ENCODE data around the gene ACTR8. TPM values are rescaled to one million over a fixed set of nuclear protein-coding genes. Genes with fewer than 3 reads are reported as not detected.

ACTR8 gene
- total and polyA plus RNA-seq, 2 donors, result 13.8 to 24.1 TPM

DNA sequence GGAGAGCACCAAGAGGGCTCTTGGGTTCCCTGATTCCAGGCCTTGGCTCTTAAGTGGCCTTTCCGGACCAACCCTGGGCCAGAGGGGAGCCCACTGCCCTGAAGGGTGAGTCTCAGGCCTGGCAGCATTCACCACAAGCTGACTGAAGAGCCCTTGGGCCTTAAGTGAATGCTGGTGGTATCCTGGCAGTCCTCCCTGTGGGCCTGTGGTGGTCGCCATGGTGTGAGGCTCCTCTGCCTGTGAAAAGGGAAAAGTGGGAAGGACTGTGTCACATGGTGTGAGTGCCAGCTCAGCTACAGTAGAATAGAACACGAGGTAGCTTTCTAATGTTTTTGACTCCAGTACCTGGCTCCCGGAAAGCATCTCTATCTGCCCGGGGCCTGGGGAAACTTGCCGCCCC, 51.0 kb downstream of the ACTR8 start:
- 96% methylated on average over 6 of the region's 6 CpGs for whole genome bisulfite sequencing
- no peak overlapping the region for H3K27ac ChIP-seq (ENCODE audit: low read depth in 1 of 2, low read length in 1 of 2)
- H3K27me3 ChIP-seq (ENCODE audit: control insufficient read depth in 2 of 2, insufficient read depth in 1 of 2, low read length in 1 of 2), result no peaks in the 10 kb centered on the region
- H3K4me1 ChIP-seq (ENCODE audit: control insufficient read depth in 2 of 2, insufficient read depth in 2 of 2, low read length in 2 of 2), result no peaks in the 10 kb centered on the region
- DNase-seq (ENCODE audit: low read depth in 6 of 9, low spot score in 9 of 9), result no peak
- H3K36me3 ChIP-seq (ENCODE audit: control insufficient read depth in 2 of 2, insufficient read depth in 2 of 2, low read length in 1 of 2), result no peaks in the 10 kb centered on the region
- H3K4me3 ChIP-seq (ENCODE audit: low read length in 2 of 2), result no peak overlapping the region
- H3K9me3 ChIP-seq (ENCODE audit: control insufficient read depth in 2 of 2, insufficient read depth in 1 of 2, low read length in 1 of 2), result no peaks in the 10 kb centered on the region

DNA sequence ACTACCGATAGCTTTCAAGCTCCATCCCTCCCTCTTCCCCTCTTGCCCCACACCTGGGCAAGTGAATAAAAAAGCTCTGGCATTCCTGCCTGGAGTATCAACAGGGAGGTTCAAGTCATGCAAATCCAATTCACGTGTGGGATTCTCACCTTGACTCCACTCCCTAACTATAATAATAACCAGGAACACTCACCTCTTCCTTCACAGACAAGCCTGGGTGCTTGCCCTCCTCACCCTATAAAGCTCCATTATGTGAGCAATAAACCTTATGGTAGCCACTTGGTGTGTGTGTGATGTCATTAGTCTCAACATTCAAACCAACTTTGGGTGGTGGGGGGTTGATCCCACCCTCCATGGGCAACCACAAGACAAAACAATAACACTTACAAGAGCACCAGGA, 52.3 kb downstream of the ACTR8 start:
- no peaks in the 10 kb centered on the region for H3K4me1 ChIP-seq (ENCODE audit: control insufficient read depth in 2 of 2, insufficient read depth in 2 of 2, low read length in 2 of 2)
- H3K27me3 ChIP-seq (ENCODE audit: control insufficient read depth in 2 of 2, insufficient read depth in 1 of 2, low read length in 1 of 2), result no peaks in the 10 kb centered on the region
- no peaks in the 10 kb centered on the region for H3K36me3 ChIP-seq (ENCODE audit: control insufficient read depth in 2 of 2, insufficient read depth in 2 of 2, low read length in 1 of 2)
- H3K27ac ChIP-seq (ENCODE audit: low read depth in 1 of 2, low read length in 1 of 2), result no peak overlapping the region
- no peaks in the 10 kb centered on the region for H3K9me3 ChIP-seq (ENCODE audit: control insufficient read depth in 2 of 2, insufficient read depth in 1 of 2, low read length in 1 of 2)
- H3K4me3 ChIP-seq (ENCODE audit: low read length in 2 of 2), result no peak overlapping the region
- no peak for DNase-seq (ENCODE audit: low read depth in 6 of 9, low spot score in 9 of 9)
- WGBS, result 91% methylated on average over 2 of the region's 2 CpGs

DNA sequence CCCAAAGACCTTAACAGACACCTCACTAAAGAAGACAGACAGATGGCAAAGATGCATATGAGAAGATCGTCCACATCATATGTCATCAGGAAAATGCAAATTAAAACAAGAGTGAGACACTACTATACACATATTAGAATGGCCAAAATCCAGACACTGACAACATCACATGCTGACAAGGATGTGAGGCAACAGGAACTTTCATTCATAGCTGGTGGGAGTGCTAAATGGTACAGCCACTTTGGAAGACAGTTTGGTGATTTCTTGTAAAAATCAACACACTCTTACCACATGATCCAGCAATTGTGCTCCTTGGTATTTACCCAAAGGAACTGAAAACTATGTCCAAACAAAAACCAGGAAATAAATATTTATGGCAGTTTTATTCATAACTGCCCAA, 53.4 kb downstream of the ACTR8 start:
- H3K27me3 ChIP-seq (ENCODE audit: control insufficient read depth in 2 of 2, insufficient read depth in 1 of 2, low read length in 1 of 2), result no peaks in the 10 kb centered on the region
- WGBS, result 99% methylated on average over 1 of the region's 1 CpG
- H3K4me1 ChIP-seq (ENCODE audit: control insufficient read depth in 2 of 2, insufficient read depth in 2 of 2, low read length in 2 of 2), result no peaks in the 10 kb centered on the region
- no peak for DNase-seq (ENCODE audit: low read depth in 6 of 9, low spot score in 9 of 9)
- H3K9me3 ChIP-seq (ENCODE audit: control insufficient read depth in 2 of 2, insufficient read depth in 1 of 2, low read length in 1 of 2), result no peaks in the 10 kb centered on the region
- H3K27ac ChIP-seq (ENCODE audit: low read depth in 1 of 2, low read length in 1 of 2), result no peak overlapping the region
- H3K36me3 ChIP-seq (ENCODE audit: control insufficient read depth in 2 of 2, insufficient read depth in 2 of 2, low read length in 1 of 2), result no peaks in the 10 kb centered on the region
- no peak overlapping the region for H3K4me3 ChIP-seq (ENCODE audit: low read length in 2 of 2)

DNA sequence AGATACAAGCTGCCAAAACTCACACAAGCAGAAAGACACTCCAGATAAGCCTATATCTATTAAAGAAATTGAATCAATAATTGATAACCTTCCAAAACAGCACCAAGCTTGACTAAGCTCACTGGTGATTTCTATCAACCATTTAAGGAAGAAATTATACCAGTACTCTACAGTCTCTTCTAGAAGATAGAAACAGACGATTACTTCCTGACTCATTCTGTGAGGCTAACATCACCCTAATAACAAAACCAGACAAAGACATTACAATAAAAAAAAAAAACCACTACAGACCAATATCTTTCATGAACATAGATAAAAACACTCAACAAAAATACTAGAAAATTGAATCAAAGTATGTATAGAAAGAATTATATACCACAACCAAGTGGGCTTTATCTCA, 55.9 kb downstream of the ACTR8 start:
- H3K9me3 ChIP-seq (ENCODE audit: control insufficient read depth in 2 of 2, insufficient read depth in 1 of 2, low read length in 1 of 2), result no peaks in the 10 kb centered on the region
- H3K27me3 ChIP-seq (ENCODE audit: control insufficient read depth in 2 of 2, insufficient read depth in 1 of 2, low read length in 1 of 2), result no peaks in the 10 kb centered on the region
- 47% methylated on average over 1 of the region's 1 CpG for WGBS
- H3K27ac ChIP-seq (ENCODE audit: low read depth in 1 of 2, low read length in 1 of 2), result no peak overlapping the region
- no peak overlapping the region for H3K4me3 ChIP-seq (ENCODE audit: low read length in 2 of 2)
- no peaks in the 10 kb centered on the region for H3K36me3 ChIP-seq (ENCODE audit: control insufficient read depth in 2 of 2, insufficient read depth in 2 of 2, low read length in 1 of 2)
- DNase-seq (ENCODE audit: low read depth in 6 of 9, low spot score in 9 of 9), result no peak
- peaks cover 0 to 5% of the 10 kb centered on the region in 2 donors for H3K4me1 ChIP-seq (ENCODE audit: control insufficient read depth in 2 of 2, insufficient read depth in 2 of 2, low read length in 2 of 2)

DNA sequence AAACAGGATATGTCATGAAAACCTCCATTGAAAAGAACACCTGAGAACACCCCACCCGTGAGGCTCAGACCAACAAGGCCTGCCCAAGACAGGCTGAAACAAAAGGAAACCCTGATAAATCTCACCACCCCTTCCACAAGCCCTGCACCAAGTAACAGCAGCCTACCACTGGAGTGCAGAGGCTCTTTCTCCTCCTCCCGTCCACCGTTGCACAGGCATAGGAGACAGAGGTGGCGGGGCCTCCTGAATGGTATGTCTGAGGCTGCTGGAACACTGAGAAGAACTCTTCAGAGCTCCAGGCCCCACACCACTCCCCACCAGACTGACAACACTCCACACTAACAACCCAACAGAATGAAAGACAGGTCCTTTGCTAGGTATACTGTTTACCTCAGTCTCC, 57.2 kb downstream of the ACTR8 start:
- Histone ChIP-seq H3K27ac (ENCODE audit: low read depth in 1 of 2, low read length in 1 of 2) (no peak overlapping the region), H3K9me3 (ENCODE audit: control insufficient read depth in 2 of 2, insufficient read depth in 1 of 2, low read length in 1 of 2) (no peaks in the 10 kb centered on the region), H3K27me3 (ENCODE audit: control insufficient read depth in 2 of 2, insufficient read depth in 1 of 2, low read length in 1 of 2) (no peaks in the 10 kb centered on the region), H3K4me3 (ENCODE audit: low read length in 2 of 2) (no peak overlapping the region), H3K4me1 (ENCODE audit: control insufficient read depth in 2 of 2, insufficient read depth in 2 of 2, low read length in 2 of 2) (peaks cover 0 to 7% of the 10 kb centered on the region in 2 donors), H3K36me3 (ENCODE audit: control insufficient read depth in 2 of 2, insufficient read depth in 2 of 2, low read length in 1 of 2) (no peaks in the 10 kb centered on the region)
- no peak for DNase-seq (ENCODE audit: low read depth in 6 of 9, low spot score in 9 of 9)
- 96% methylated on average over 4 of the region's 4 CpGs for WGBS

DNA sequence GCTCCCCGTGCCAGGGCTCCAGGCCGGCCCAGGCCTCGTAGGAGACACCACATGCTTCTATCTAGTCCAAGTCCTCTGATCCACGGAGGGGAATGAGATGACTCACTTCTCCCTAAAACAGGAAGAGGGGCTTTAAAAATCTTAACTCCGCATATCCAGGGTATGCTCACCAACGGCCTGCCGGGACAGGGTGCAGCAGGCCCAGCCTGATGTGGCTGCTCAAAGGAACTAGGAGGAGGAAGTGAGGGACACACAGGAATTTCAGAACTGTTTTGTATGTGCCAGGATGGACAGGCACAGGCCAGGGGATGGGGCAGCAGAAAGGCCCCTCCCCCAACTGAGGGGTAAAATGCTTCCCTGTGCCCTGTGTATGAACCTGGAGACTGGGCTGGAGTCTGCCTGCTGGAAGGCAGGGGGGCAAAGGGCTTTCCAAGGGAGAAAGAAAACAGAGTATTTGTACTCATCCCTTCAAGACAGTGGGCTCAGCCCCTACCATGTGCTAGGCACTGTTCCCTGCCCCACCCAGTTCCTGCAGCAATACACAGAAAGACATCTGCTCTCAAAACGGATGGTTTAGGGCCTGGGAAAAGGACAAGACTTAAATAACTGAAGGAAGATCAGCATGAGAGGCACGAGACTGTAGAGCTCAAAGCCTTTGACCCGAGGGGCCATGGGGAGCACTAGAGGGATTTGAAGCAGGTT, 57.8 kb downstream of the ACTR8 start:
- Histone ChIP-seq H3K9me3 (ENCODE audit: control insufficient read depth in 2 of 2, insufficient read depth in 1 of 2, low read length in 1 of 2) (no peaks in the 10 kb centered on the region), H3K36me3 (ENCODE audit: control insufficient read depth in 2 of 2, insufficient read depth in 2 of 2, low read length in 1 of 2) (no peaks in the 10 kb centered on the region)
- 86% methylated on average over 10 of the region's 10 CpGs for WGBS

DNA sequence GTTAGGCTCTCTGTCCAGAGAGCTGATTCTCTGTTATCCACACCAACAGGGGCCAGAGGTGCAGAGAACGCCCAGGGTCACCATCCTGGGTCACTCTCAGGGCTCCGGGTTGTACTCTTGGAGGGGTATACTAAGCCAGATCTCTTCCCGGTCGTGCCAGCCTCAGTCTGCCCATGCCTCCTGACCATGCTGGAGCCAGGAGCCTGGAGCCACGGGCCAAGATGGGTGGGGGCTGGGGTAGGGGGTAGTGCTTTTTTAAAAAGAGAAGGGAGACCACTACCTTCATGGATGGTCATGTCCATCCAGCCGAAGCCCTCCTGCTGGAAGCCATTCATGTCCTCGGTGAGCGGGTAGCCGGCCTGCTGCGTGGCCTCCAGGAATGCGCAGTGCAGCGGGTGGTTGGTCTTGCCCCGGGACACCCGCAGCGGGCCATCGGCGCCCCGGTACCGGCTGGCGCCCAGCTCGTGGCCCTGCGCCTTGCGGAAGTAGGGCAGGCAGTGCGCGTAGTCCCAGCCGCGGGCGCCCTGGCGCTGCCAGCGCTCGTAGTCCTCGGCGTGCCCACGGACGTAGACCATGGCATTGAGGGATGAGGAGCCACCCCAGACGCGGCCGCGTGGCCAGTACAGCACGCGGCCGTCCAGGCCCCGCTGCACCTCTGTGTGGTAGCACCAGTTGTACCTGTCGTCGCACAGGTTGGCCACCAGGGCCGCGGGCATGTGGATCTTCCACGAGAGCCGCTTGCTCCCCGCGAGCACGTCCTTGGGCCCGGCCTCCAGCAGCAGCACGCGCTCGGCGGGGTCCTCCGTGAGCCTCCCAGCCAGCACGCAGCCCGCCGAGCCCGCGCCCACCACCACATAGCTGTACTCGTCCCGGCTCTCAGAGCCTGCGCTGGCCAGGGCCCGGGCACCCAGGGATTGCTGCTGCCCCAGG, 58.7 kb downstream of the ACTR8 start:
- DNase-seq (ENCODE audit: low read depth in 6 of 9, low spot score in 9 of 9), result no peak
- H3K27me3 ChIP-seq (ENCODE audit: control insufficient read depth in 2 of 2, insufficient read depth in 1 of 2, low read length in 1 of 2), result no peaks in the 10 kb centered on the region
- 97% methylated on average over 67 of the region's 67 CpGs for WGBS
- H3K4me1 ChIP-seq (ENCODE audit: control insufficient read depth in 2 of 2, insufficient read depth in 2 of 2, low read length in 2 of 2), result peaks cover 0 to 15% of the 10 kb centered on the region in 2 donors
- no peaks in the 10 kb centered on the region for H3K9me3 ChIP-seq (ENCODE audit: control insufficient read depth in 2 of 2, insufficient read depth in 1 of 2, low read length in 1 of 2)
- H3K27ac ChIP-seq (ENCODE audit: low read depth in 1 of 2, low read length in 1 of 2), result no peak overlapping the region
- no peaks in the 10 kb centered on the region for H3K36me3 ChIP-seq (ENCODE audit: control insufficient read depth in 2 of 2, insufficient read depth in 2 of 2, low read length in 1 of 2)
- no peak overlapping the region for H3K4me3 ChIP-seq (ENCODE audit: low read length in 2 of 2)

More for the DNA sequence above, 57.8 kb downstream of the ACTR8 start:
- no peaks in the 10 kb centered on the region for H3K27me3 ChIP-seq (ENCODE audit: control insufficient read depth in 2 of 2, insufficient read depth in 1 of 2, low read length in 1 of 2)
- H3K27ac ChIP-seq (ENCODE audit: low read depth in 1 of 2, low read length in 1 of 2), result no peak overlapping the region
- no peak for DNase-seq (ENCODE audit: low read depth in 6 of 9, low spot score in 9 of 9)
- no peak overlapping the region for H3K4me3 ChIP-seq (ENCODE audit: low read length in 2 of 2)
- peaks cover 0 to 9% of the 10 kb centered on the region in 2 donors for H3K4me1 ChIP-seq (ENCODE audit: control insufficient read depth in 2 of 2, insufficient read depth in 2 of 2, low read length in 2 of 2)

DNA sequence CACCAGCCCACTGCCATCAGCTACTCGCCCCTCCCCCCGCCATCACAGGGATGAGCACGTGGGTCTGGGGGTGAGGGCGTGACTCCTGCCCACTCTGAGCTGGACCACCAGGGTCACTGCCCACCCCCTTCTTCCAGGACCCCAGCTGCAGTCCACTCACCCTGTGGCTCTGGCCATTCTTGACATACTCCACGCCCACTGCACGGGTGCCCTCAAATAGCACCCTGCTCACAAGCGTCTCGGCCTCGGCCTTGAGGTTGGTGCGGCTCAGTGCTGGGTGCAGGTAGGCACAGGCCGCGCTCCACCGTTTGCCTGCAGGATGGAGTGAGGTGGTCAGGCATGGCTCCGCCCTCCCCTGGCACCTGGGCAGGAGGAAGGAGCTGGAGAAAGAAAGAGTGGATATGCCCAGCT, 59.6 kb downstream of the ACTR8 start:
- 93% methylated on average over 14 of the region's 14 CpGs for WGBS

DNA sequence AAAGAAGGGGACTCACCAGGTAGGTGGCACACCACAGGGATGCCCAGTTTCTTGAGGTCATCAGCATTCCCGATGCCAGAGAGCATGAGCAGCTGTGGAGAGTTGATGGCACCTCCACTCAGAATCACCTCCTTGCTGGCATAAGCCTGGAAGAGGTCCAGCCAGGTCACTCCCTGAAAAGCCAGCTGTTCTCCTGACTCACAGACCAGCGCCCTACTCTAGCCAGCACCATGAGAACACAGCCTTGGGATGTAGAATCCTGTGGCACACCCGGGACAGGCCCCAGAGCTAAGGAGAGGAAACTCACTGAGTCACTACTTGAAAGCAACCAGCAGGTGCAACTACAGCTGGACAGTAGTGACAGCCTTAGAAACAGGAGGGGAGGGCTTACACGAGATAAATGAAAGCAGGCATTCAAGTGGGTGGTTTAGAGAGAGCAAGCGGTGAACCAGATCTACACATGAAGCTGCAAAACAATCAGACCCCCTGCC, 60.3 kb downstream of the ACTR8 start:
- WGBS, result 69% methylated on average over 5 of the region's 5 CpGs
- peak in 1 of 9 donors; percentile 47 for DNase-seq (ENCODE audit: low read depth in 6 of 9, low spot score in 9 of 9)
- no peak overlapping the region for H3K27ac ChIP-seq (ENCODE audit: low read depth in 1 of 2, low read length in 1 of 2)
- no peaks in the 10 kb centered on the region for H3K27me3 ChIP-seq (ENCODE audit: control insufficient read depth in 2 of 2, insufficient read depth in 1 of 2, low read length in 1 of 2)
- H3K36me3 ChIP-seq (ENCODE audit: control insufficient read depth in 2 of 2, insufficient read depth in 2 of 2, low read length in 1 of 2), result no peaks in the 10 kb centered on the region
- H3K4me3 ChIP-seq (ENCODE audit: low read length in 2 of 2), result no peak overlapping the region
- H3K4me1 ChIP-seq (ENCODE audit: control insufficient read depth in 2 of 2, insufficient read depth in 2 of 2, low read length in 2 of 2), result peaks cover 0 to 22% of the 10 kb centered on the region in 2 donors
- no peaks in the 10 kb centered on the region for H3K9me3 ChIP-seq (ENCODE audit: control insufficient read depth in 2 of 2, insufficient read depth in 1 of 2, low read length in 1 of 2)

More for the DNA sequence above, 59.6 kb downstream of the ACTR8 start:
- Histone ChIP-seq H3K4me1 (ENCODE audit: control insufficient read depth in 2 of 2, insufficient read depth in 2 of 2, low read length in 2 of 2) (peaks cover 0 to 22% of the 10 kb centered on the region in 2 donors), H3K4me3 (ENCODE audit: low read length in 2 of 2) (no peak overlapping the region), H3K36me3 (ENCODE audit: control insufficient read depth in 2 of 2, insufficient read depth in 2 of 2, low read length in 1 of 2) (no peaks in the 10 kb centered on the region), H3K27ac (ENCODE audit: low read depth in 1 of 2, low read length in 1 of 2) (no peak overlapping the region), H3K9me3 (ENCODE audit: control insufficient read depth in 2 of 2, insufficient read depth in 1 of 2, low read length in 1 of 2) (no peaks in the 10 kb centered on the region), H3K27me3 (ENCODE audit: control insufficient read depth in 2 of 2, insufficient read depth in 1 of 2, low read length in 1 of 2) (no peaks in the 10 kb centered on the region)
- no peak for DNase-seq (ENCODE audit: low read depth in 6 of 9, low spot score in 9 of 9)
